Liver (tissue), 3 donors: ENCODE results near the gene SDK2.

Source experiments
- CTCF ChIP-seq: fragments of 150-350 bp; IDR thresholded peaks from 2 replicates; pipeline ENCODE4 v1.5.1; 2017; ENCODE audit warnings: improper control_type of control experiment, low read depth, low read length; ENCODE audit not compliant: missing input control
- EGR1 ChIP-seq, 2 donors: IDR thresholded peaks; 2 replicates each; pipeline ENCODE4 v1.6.1; 2016 to 2018; ENCODE audit warnings: antibody characterized with exemption in 2 of 2, low read depth in 2 of 2
- JUND ChIP-seq, 2 donors: IDR thresholded peaks; 2 replicates each; pipeline ENCODE4 v1.6.1; 2016; ENCODE audit warnings: antibody characterized with exemption in 2 of 2
- MAX ChIP-seq: IDR thresholded peaks from 2 replicates; pipeline ENCODE4 v1.6.1; 2016; ENCODE audit warnings: antibody characterized with exemption
- REST ChIP-seq: IDR thresholded peaks from 2 replicates; pipeline ENCODE4 v1.6.1; 2016; ENCODE audit warnings: antibody characterized with exemption, mild to moderate bottlenecking
- SP1 ChIP-seq: IDR thresholded peaks from 2 replicates; pipeline ENCODE4 v1.6.1; 2018; ENCODE audit warnings: antibody characterized with exemption, mild to moderate bottlenecking
- TAF1 ChIP-seq: conservative IDR thresholded peaks from 2 replicates; pipeline ENCODE4 v1.6.1; 2016; ENCODE audit warnings: antibody characterized with exemption, mild to moderate bottlenecking
- donor health status: healthy.
- donor health status: healthy.

GRCh38 chr17:73288534-73289302, 355.5 kb downstream of the SDK2 start:
- TF ChIP-seq CTCF (no peak), JUND (IDR thresholded peaks at IDR 0.05) (peak; percentile 53 to 65), REST (peak; percentile 53), TAF1 (no peak), SP1 (peak; percentile 91), MAX (peak; percentile 73), EGR1 (IDR thresholded peaks at IDR 0.05; ENCODE audit: low read depth in 2 of 2) (peak; percentile 5 to 13)
